GM21786 (cell line): ENCODE data around the gene ZBTB25.

Experiments
- ATAC-seq: cut with Tn5 transposase; IDR thresholded peaks from one replicate; pipeline ENCODE4 v1.9.1; 2021; ENCODE audit not compliant: unreplicated experiment

Gene ZBTB25

DNA sequence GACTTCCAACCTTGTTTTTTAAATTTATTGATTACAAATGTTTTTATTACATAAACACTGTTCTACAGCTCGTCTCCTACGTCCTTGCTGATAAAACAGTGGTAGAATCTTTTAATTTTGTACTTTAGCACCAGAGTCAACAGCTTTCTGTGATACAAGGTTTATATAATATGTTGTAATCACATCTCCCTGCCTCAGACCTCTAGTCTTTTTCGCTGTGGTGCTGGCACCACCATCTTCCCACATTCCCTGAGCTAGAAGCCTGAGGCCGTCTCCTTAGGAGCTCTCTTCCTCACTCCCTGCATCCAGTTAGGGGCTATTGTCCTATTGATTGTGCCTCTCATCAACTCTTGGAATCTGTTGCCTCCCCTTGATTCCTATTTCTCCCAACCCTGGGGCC is 98.3 kb downstream of the ZBTB25 start:
- no peak for ATAC-seq

DNA sequence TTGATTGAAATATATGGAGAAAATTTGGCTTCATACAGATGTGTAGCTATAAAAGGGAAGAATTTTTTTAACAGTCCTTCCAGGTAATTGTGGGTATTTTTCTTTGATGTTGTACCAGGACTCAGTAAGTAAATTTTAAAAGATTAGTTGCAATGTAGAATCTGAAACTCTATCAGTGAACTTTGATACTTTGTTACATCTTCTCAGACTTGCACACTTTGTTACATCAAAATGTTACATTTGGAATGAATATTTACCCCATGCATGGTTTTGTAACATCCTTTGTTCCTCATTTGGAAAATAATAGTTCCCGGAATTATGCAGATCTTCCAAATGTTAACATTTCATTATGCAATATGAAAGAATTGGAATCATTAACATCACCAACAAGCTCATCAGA is 101.7 kb downstream of the ZBTB25 start:
- no peak for ATAC-seq

DNA sequence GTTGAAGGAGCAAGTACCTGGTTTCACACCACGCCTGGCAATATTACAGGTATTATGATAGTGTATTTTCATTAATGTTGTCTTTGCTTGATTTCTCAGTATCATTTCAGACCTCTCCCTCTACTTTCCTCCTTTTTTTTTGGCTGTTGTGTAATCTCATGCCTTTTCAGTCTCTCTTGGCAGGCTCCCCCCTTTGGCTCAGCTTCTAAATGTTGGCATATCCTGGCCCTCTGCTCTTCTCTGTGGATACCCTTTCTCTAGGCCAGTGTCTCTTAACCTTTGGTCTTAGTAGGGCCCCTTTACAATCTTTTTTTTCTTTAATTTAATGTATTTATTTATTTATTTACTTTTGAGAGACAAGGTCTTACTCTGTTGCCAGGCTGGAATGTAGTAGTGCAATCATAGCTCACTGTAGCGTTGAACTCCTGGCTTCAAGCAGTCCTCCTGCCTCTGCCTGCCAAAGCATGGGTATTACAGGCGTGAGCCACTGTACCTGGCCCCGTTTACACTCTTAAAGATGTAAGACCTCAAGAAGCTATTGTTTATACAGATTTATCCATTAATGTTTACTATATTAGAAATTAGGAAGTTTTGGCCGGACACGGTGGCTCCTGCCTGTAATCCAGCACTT is 102.7 kb downstream of the ZBTB25 start:
- no peak for ATAC-seq
